Kidney (tissue), 14 donors: ENCODE measurements around the gene B3GNT5. TPM values are rescaled to one million over a fixed set of nuclear protein-coding genes. Genes with fewer than 3 reads are reported as not detected.

Experiments
- DNase-seq, 5 donors: peaks; one replicate each; pipeline ENCODE4 v3.0.0-alpha.2; 2013 to 2020
- FAIRE-seq: peaks from 2 replicates; lab custom pipeline; 2012; peaks lifted over from hg19 to GRCh38; lab: Jason Lieb, UNC
- H3K27ac ChIP-seq, 2 donors: one replicate each; pipeline ENCODE4 v1.7.0; 2013; ENCODE audit warnings: low read depth in 2 of 2, low read length in 2 of 2, inconsistent platforms in 1 of 2
- H3K27me3 ChIP-seq: one replicate; pipeline ENCODE4 v1.7.1; 2013; ENCODE audit warnings: low read length, inconsistent platforms; ENCODE audit not compliant: control insufficient read depth, insufficient read depth
- H3K36me3 ChIP-seq, 3 donors: one replicate each; pipeline versions ENCODE4 v1.7.0 to v1.7.1; 2013; ENCODE audit warnings: low read length in 3 of 3, control low read depth in 1 of 3, inconsistent platforms in 1 of 3; ENCODE audit not compliant: insufficient read depth in 3 of 3, control insufficient read depth in 2 of 3
- H3K4me1 ChIP-seq, 3 donors: one replicate each; pipeline versions ENCODE4 v1.7.0 to v1.7.1; 2013; ENCODE audit warnings: low read length in 3 of 3, inconsistent platforms in 1 of 3, low read depth in 1 of 3; ENCODE audit not compliant: control insufficient read depth in 2 of 3, insufficient read depth in 2 of 3
- H3K4me3 ChIP-seq, 3 donors: one replicate each; pipeline versions ENCODE4 v1.7.0 to v1.8.1; 2013; ENCODE audit warnings: low read length in 3 of 3, control low read depth in 1 of 3, inconsistent platforms in 1 of 3
- H3K9ac ChIP-seq, 3 donors: one replicate each; pipeline versions ENCODE4 v1.7.0 to v1.7.1; 2013; ENCODE audit warnings: low read length in 3 of 3, control low read depth in 1 of 3, inconsistent platforms in 1 of 3
- H3K9me3 ChIP-seq, 3 donors: one replicate each; pipeline versions ENCODE4 v1.7.0 to v1.7.1; 2013; ENCODE audit warnings: low read length in 3 of 3, control low read depth in 1 of 3, inconsistent platforms in 1 of 3; ENCODE audit not compliant: control insufficient read depth in 2 of 3, insufficient read depth in 1 of 3
- intact Hi-C: fragments of 100-400 bp; cut with DNase I; formaldehyde crosslinking; loops from one replicate; pipeline ENCODE4 v1.11.1; 2022
- polyA plus RNA-seq: library from polyadenylated mRNA; stranded (reverse); fragments of 350-450 nt; fragmentation: Illumina TruSeq; extraction: RNeasy Lipid Tissue Mini Kit (QIAGEN cat#74804); gene quantifications from one replicate; pipeline ENCODE4 v1.2.3, GENCODE V29; 2014; ENCODE audit warnings: low read depth, low replicate concordance; ENCODE audit not compliant: insufficient read depth
- total RNA-seq: library from RNA; stranded (reverse); fragmentation: NEBNext Ultra II Directional; extraction: Animal tissue kit (Norgen Biotek cat#: 25700); gene quantifications from one replicate; pipeline ENCODE4 v1.2.1, GENCODE V29; 2021
- TF ChIP-seq, protein P1 (sequence below): IDR thresholded peaks from 3 replicates; pipeline ENCODE4 v1.5.1; 2012; ENCODE audit warnings: mild to moderate bottlenecking, moderate library complexity, borderline replicate concordance; ENCODE audit not compliant: insufficient read depth; ENCODE audit errors: extremely low read depth
- donor health status: control.
- donor health status: control.
- donor health status: control.
- donor health status: control.
- donor health status: control.
- donor health status: DM: yes; HTN: yes; CAD: no.
- donor health status: Normal renal cell carcinoma (clear cell type).

B3GNT5 gene
- total and polyA plus RNA-seq, 2 donors from 2014 or later, result 2.4 to 9.9 TPM

GRCh38 chr3:183288117-183288516 is 35.1 kb downstream of the B3GNT5 start:
- TF ChIP-seq, protein P1, sequence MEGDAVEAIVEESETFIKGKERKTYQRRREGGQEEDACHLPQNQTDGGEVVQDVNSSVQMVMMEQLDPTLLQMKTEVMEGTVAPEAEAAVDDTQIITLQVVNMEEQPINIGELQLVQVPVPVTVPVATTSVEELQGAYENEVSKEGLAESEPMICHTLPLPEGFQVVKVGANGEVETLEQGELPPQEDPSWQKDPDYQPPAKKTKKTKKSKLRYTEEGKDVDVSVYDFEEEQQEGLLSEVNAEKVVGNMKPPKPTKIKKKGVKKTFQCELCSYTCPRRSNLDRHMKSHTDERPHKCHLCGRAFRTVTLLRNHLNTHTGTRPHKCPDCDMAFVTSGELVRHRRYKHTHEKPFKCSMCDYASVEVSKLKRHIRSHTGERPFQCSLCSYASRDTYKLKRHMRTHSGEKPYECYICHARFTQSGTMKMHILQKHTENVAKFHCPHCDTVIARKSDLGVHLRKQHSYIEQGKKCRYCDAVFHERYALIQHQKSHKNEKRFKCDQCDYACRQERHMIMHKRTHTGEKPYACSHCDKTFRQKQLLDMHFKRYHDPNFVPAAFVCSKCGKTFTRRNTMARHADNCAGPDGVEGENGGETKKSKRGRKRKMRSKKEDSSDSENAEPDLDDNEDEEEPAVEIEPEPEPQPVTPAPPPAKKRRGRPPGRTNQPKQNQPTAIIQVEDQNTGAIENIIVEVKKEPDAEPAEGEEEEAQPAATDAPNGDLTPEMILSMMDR, result no peak
- DNase-seq (no peak), FAIRE-seq (no peak)
- no peak overlapping the region for H3K9ac ChIP-seq
- H3K27ac ChIP-seq, result no peak overlapping the region
- intact Hi-C loops, result no loop called here
- no peaks in the 10 kb centered on the region for H3K36me3 ChIP-seq
- no peak overlapping the region for H3K4me3 ChIP-seq
- peaks cover 0 to 4% (median 2%) of the 10 kb centered on the region in 3 donors for H3K4me1 ChIP-seq
- no peaks in the 10 kb centered on the region for H3K27me3 ChIP-seq
- H3K9me3 ChIP-seq, result no peaks in the 10 kb centered on the region

GRCh38 chr3:183290216-183290615 is 37.2 kb downstream of the B3GNT5 start:
- Histone ChIP-seq H3K4me3 (no peak overlapping the region), H3K27me3 (no peaks in the 10 kb centered on the region), H3K9me3 (no peaks in the 10 kb centered on the region), H3K27ac (no peak overlapping the region), H3K36me3 (no peaks in the 10 kb centered on the region), H3K9ac (no peak overlapping the region), H3K4me1 (peaks cover 0 to 2% (median 1%) of the 10 kb centered on the region in 3 donors)
- TF ChIP-seq, protein P1, result no peak
- no peak for FAIRE-seq
- intact Hi-C loops, result no loop called here
- DNase-seq, result no peak

- intact Hi-C loops, result no loop called here
- Histone ChIP-seq H3K4me3 (no peak overlapping the region), H3K36me3 (no peaks in the 10 kb centered on the region), H3K9me3 (no peaks in the 10 kb centered on the region), H3K9ac (no peak overlapping the region), H3K27me3 (no peaks in the 10 kb centered on the region), H3K27ac (no peak overlapping the region), H3K4me1 (no peaks in the 10 kb centered on the region)
- TF ChIP-seq, protein P1, result no peak
- peak in 2 of 5 donors; percentile 33 to 69 for DNase-seq
- FAIRE-seq, result no peak
These were observed 38.5 kb downstream of the B3GNT5 start for GRCh38 chr3:183291497-183292031.

GRCh38 chr3:183293966-183294365 is 40.9 kb downstream of the B3GNT5 start:
- Histone ChIP-seq H3K27me3 (no peaks in the 10 kb centered on the region), H3K9ac (no peak overlapping the region), H3K4me3 (no peak overlapping the region), H3K27ac (no peak overlapping the region), H3K36me3 (no peaks in the 10 kb centered on the region), H3K9me3 (no peaks in the 10 kb centered on the region), H3K4me1 (no peaks in the 10 kb centered on the region)
- TF ChIP-seq, protein P1, result no peak
- intact Hi-C loops, result no loop called here
- DNase-seq (no peak), FAIRE-seq (no peak)
